OCI-LY1 (cell line): Measurements from ENCODE around the gene TARS2.

Experiments used
- CTCF ChIP-seq: fragments of 200-600 bp; sonication (generic), shearing (Covaris generic); IDR thresholded peaks from 2 replicates; pipeline ENCODE4 v1.5.1; 2017; ENCODE audit warnings: mild to moderate bottlenecking, antibody characterized with exemption, low read length, moderate library complexity, mixed read lengths
- EZH2 ChIP-seq: fragments of 200-600 bp; sonication (generic), shearing (Covaris generic); IDR thresholded peaks from 2 replicates; pipeline ENCODE4 v1.8.0; 2017; ENCODE audit warnings: borderline replicate concordance, mixed run types, mild to moderate bottlenecking, antibody characterized with exemption, low read length, moderate library complexity, mixed read lengths

- TF ChIP-seq CTCF (no peak), EZH2 (no peak)
These were observed 69.0 kb downstream of the TARS2 start for GRCh38 chr1:150555971-150556865.
